ENCODE results near the gene SLC29A3. TPM values are rescaled to one million over a fixed set of nuclear protein-coding genes. Genes with fewer than 3 reads are reported as not detected.

SLC29A3 gene
- total and polyA plus RNA-seq, 2 experiments from 2014 or later = 10.3 to 12.3 TPM

- peaks cover 11% of the 10 kb centered on the region for H3F3A ChIP-seq (replicated peaks; ENCODE audit: low read depth)
- no peaks in the 10 kb centered on the region for H3K27me3 ChIP-seq (ENCODE audit: insufficient read depth)
- H3K4me3 ChIP-seq = no peak overlapping the region
- TF ChIP-seq JUNB (IDR thresholded peaks at IDR 0.05; ENCODE audit: unreplicated experiment) (no peak), ZNF331 (CRISPR knock-in tag; IDR thresholded peaks at IDR 0.05; ENCODE audit: low read depth) (no peak), CREB1 (CRISPR knock-in tag; IDR thresholded peaks at IDR 0.05; ENCODE audit: low read depth) (no peak), REST (IDR thresholded peaks at IDR 0.05; ENCODE audit: unreplicated experiment) (no peak), ZNF114 (CRISPR knock-in tag; IDR thresholded peaks at IDR 0.05) (no peak), ZNF462 (CRISPR knock-in tag; IDR thresholded peaks at IDR 0.05) (no peak), EZH2 (IDR thresholded peaks at IDR 0.05; ENCODE audit: low read depth, unreplicated experiment) (no peak)
- H3K36me3 ChIP-seq (ENCODE audit: insufficient read depth) = no peaks in the 10 kb centered on the region
- no peak overlapping the region for H2AFZ ChIP-seq
- Mint-ChIP-seq H3K27ac (no peak overlapping the region), H3K4me3 (no peak overlapping the region), H3K36me3 (ENCODE audit: low read depth) (peaks cover 3% of the 10 kb centered on the region; the same call in 1 of the 3 replicates), H3K9me3 (0 out of 3 replicates have a peak, but pooled peaks cover 4% of the 10 kb centered on the region), H3K4me1 (peaks cover 47% of the 10 kb centered on the region), H3K27me3 (ENCODE audit: insufficient read depth, low read depth, poor library complexity) (peaks cover 16% of the 10 kb centered on the region)
- H4K20me1 ChIP-seq (replicated peaks; ENCODE audit: insufficient read depth) = no peaks in the 10 kb centered on the region
- no peak overlapping the region for H3K4me2 ChIP-seq
- DNase-seq (ENCODE audit: low spot score) (no peak), ATAC-seq (no peak)
- H3K9me2 ChIP-seq (ENCODE audit: insufficient read depth) = no peaks in the 10 kb centered on the region
- no peak overlapping the region for H3K27ac ChIP-seq (ENCODE audit: low read depth)
- H3K79me2 ChIP-seq (replicated peaks; ENCODE audit: insufficient read depth) = no peaks in the 10 kb centered on the region
- peaks cover 39% of the 10 kb centered on the region for H3K4me1 ChIP-seq (ENCODE audit: insufficient read depth)
Measured at GRCh38 chr10:71346731-71347130, 27.7 kb downstream of the SLC29A3 start.

All from GM23338 (cell line).